K562 (cell line): Measurements from ENCODE around the gene HOXB3.

Source experiments
- CTCF ChIP-seq, 3 experiments: IDR thresholded peaks in 2 of 3; conservative IDR thresholded peaks in 1 of 3; 2 replicates each; pipeline ENCODE4 v1.5.1; 2011 to 2012; ENCODE audit warnings: low read length in 3 of 3, mild to moderate bottlenecking in 3 of 3, control low read depth in 2 of 3, improper control_type of control experiment in 1 of 3, inconsistent platforms in 1 of 3, low read depth in 1 of 3, mixed read lengths in 1 of 3, moderate library complexity in 1 of 3; ENCODE audit not compliant: insufficient read depth in 2 of 3
- CUX1 ChIP-seq: fragments of 200-800 bp; sonication (Bioruptor generic); IDR thresholded peaks from 2 replicates; pipeline ENCODE4 v1.6.1; 2016; ENCODE audit warnings: missing genetic modification characterization, missing compliant biosample characterization
- EZH2 ChIP-seq: IDR thresholded peaks from 2 replicates; pipeline ENCODE4 v1.6.1; 2012; ENCODE audit warnings: low read depth, mild to moderate bottlenecking, inconsistent platforms, low read length, borderline replicate concordance
- GMEB1 ChIP-seq: fragments of 250-450 bp; sonication (Bioruptor Pico); IDR thresholded peaks from 2 replicates; pipeline ENCODE4 v1.4.0; 2020; ENCODE audit warnings: mild to moderate bottlenecking
- KDM2B ChIP-seq: fragments of 250-450 bp; sonication (Bioruptor Pico); IDR thresholded peaks from 2 replicates; pipeline ENCODE4 v1.8.0; 2021; ENCODE audit warnings: mild to moderate bottlenecking, moderate library complexity
- MAX ChIP-seq: sonication (generic); formaldehyde crosslinking; IDR thresholded peaks from 2 replicates; pipeline ENCODE4 v1.9.0; 2022; ENCODE audit warnings: mild to moderate bottlenecking, missing genetic modification reagents
- MXI1 ChIP-seq: IDR thresholded peaks from 2 replicates; pipeline ENCODE4 v1.6.1; 2011; ENCODE audit warnings: low read depth, mild to moderate bottlenecking, improper control_type of control experiment, low read length
- MYC ChIP-seq, 2 experiments: fragments of 250-450 bp in 1 of 2; sonication (Bioruptor Pico) in 1 of 2; IDR thresholded peaks; 2 replicates each; pipeline versions ENCODE4 v1.5.1 to v1.6.1; 2012 to 2021; ENCODE audit warnings: low read depth in 2 of 2, borderline replicate concordance in 1 of 2, improper control_type of control experiment in 1 of 2, low read length in 1 of 2, mild to moderate bottlenecking in 1 of 2, moderate library complexity in 1 of 2
- POLR2A ChIP-seq: fragments of 450-650 bp; conservative IDR thresholded peaks from 2 replicates; pipeline ENCODE4 v1.6.1; 2016
- RBM39 ChIP-seq: fragments of 200-400 bp; formaldehyde crosslinking; optimal IDR thresholded peaks from 2 replicates; pipeline ENCODE3; 2018; ENCODE audit warnings: low read depth, low read length
- TSC22D4 ChIP-seq: fragments of 450-650 bp; IDR thresholded peaks from 2 replicates; pipeline ENCODE4 v1.6.1; 2016; ENCODE audit warnings: missing genetic modification characterization, missing biosample characterization, control low read depth
- ZNF431 ChIP-seq: sonication (generic); formaldehyde crosslinking; IDR thresholded peaks from 2 replicates; pipeline ENCODE4 v1.8.0; 2022; ENCODE audit warnings: mild to moderate bottlenecking, missing genetic modification reagents

GRCh38 chr17:48578616-48579470 lies 11.2 kb downstream of the HOXB3 start:
- no peak for TF ChIP-seq RBM39
- no peak for TF ChIP-seq ZNF431 (CRISPR knock-in tag)
- TF ChIP-seq MYC (IDR thresholded peaks at IDR 0.05; ENCODE audit: low read depth, low read length), result no peak
- TF ChIP-seq MYC (CRISPR knock-in tag; IDR thresholded peaks at IDR 0.05; ENCODE audit: borderline replicate concordance, low read depth), result no peak
- TF ChIP-seq CTCF (IDR thresholded peaks at IDR 0.05 in 2 of 3, conservative IDR thresholded peaks at IDR 0.05 in 1 of 3; ENCODE audit: insufficient read depth in 2 of 3, low read depth in 1 of 3, low read length in 3 of 3), result no peak
- no peak for TF ChIP-seq CUX1 (CRISPR knock-in tag)
- no peak; the same call in 1 of the 2 replicates for TF ChIP-seq MAX
- TF ChIP-seq KDM2B (CRISPR knock-in tag), result no peak
- TF ChIP-seq POLR2A, result peak; percentile 73
- no peak for TF ChIP-seq EZH2
- TF ChIP-seq TSC22D4 (tag), result no peak
- no peak for TF ChIP-seq MXI1
- TF ChIP-seq GMEB1, result no peak
